ENCODE measurements around the gene KHDRBS1.

DNA sequence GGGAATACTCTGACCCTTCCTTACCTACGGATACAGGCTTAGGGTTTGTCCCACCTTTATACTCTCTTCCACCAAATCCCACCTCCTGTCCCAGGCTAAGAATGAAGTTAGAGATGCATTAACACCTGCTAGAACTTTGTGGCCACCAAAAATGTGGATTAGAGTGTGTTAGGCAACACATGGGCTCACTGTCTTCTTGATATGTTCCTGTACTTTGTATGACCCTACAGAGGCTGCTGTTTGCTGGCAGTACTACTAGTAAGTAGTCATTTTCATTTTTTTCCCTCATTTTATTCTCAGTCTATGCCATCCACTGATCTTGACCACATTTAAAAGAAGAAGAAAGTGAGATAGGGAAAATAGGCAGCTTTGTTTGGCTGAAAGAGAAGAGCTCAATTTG, 38.0 kb downstream of the KHDRBS1 start:
- no peak for TF ChIP-seq POLR2A (IDR thresholded peaks at IDR 0.05)
- TF ChIP-seq, protein P1, sequence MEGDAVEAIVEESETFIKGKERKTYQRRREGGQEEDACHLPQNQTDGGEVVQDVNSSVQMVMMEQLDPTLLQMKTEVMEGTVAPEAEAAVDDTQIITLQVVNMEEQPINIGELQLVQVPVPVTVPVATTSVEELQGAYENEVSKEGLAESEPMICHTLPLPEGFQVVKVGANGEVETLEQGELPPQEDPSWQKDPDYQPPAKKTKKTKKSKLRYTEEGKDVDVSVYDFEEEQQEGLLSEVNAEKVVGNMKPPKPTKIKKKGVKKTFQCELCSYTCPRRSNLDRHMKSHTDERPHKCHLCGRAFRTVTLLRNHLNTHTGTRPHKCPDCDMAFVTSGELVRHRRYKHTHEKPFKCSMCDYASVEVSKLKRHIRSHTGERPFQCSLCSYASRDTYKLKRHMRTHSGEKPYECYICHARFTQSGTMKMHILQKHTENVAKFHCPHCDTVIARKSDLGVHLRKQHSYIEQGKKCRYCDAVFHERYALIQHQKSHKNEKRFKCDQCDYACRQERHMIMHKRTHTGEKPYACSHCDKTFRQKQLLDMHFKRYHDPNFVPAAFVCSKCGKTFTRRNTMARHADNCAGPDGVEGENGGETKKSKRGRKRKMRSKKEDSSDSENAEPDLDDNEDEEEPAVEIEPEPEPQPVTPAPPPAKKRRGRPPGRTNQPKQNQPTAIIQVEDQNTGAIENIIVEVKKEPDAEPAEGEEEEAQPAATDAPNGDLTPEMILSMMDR (IDR thresholded peaks at IDR 0.05): no peak
